ENCODE data around the gene RNU5B-1. TPM values are rescaled to one million over a fixed set of nuclear protein-coding genes. Genes with fewer than 3 reads are reported as not detected.

Gene RNU5B-1
- total and polyA plus RNA-seq, 9 of the 15 experiments (the other 6 are each of a cell fraction or from before 2014, with no cell fraction given), result 14.2 TPM; not detected in 8

GRCh38 chr15:65302061-65302460 is 2.4 kb upstream of the RNU5B-1 start:
- Histone ChIP-seq H3K4me3 (no peak overlapping the region), H3K36me3 (ENCODE audit: control insufficient read depth, insufficient read depth, low read length) (no peaks in the 10 kb centered on the region), H3K79me2 (ENCODE audit: control insufficient read depth, insufficient read depth, low read length) (no peaks in the 10 kb centered on the region), H2AFZ (ENCODE audit: low read depth, low read length) (no peak overlapping the region), H4K20me1 (replicated peaks; ENCODE audit: control insufficient read depth, insufficient read depth, low read length) (no peaks in the 10 kb centered on the region), H3K27ac (ENCODE audit: extremely low read depth, low read depth, low read length) (no peak overlapping the region), H3K9me3 (replicated peaks; ENCODE audit: control insufficient read depth, insufficient read depth, low read depth, low read length) (peaks cover 2% of the 10 kb centered on the region; the same call in 1 of the 2 replicates), H3K9me1 (ENCODE audit: control insufficient read depth, insufficient read depth, low read length) (no peaks in the 10 kb centered on the region), H3K9ac (ENCODE audit: insufficient read depth in 1 of 2, low read depth in 2 of 2, low read length in 2 of 2) (no peak overlapping the region), H3K4me1 (replicated peaks in 1 of 2; ENCODE audit: control insufficient read depth in 2 of 2, insufficient read depth in 2 of 2, low read length in 2 of 2) (peaks cover 18 to 19% of the 10 kb centered on the region in 2 experiments), H3K4me2 (ENCODE audit: insufficient read depth, low read length) (no peak overlapping the region), H3K27me3 (ENCODE audit: control insufficient read depth in 2 of 2, insufficient read depth in 2 of 2, low read length in 2 of 2) (no peaks in the 10 kb centered on the region)
- FAIRE-seq, result no peak
- DNase-seq (ENCODE audit: extremely low read depth in 1 of 4, low spot score in 3 of 4), result peak in 1 of 4 experiments; percentile 2
- POLR2A ChIA-PET, result no interaction called here
- BruUV-seq (replicated peaks), result no TSS peak
- TF ChIP-seq, protein P1, sequence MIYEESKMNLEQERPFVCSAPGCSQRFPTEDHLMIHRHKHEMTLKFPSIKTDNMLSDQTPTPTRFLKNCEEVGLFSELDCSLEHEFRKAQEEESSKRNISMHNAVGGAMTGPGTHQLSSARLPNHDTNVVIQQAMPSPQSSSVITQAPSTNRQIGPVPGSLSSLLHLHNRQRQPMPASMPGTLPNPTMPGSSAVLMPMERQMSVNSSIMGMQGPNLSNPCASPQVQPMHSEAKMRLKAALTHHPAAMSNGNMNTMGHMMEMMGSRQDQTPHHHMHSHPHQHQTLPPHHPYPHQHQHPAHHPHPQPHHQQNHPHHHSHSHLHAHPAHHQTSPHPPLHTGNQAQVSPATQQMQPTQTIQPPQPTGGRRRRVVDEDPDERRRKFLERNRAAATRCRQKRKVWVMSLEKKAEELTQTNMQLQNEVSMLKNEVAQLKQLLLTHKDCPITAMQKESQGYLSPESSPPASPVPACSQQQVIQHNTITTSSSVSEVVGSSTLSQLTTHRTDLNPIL (CRISPR knock-in tag; IDR thresholded peaks at IDR 0.05), result no peak
- TF ChIP-seq, protein P2, sequence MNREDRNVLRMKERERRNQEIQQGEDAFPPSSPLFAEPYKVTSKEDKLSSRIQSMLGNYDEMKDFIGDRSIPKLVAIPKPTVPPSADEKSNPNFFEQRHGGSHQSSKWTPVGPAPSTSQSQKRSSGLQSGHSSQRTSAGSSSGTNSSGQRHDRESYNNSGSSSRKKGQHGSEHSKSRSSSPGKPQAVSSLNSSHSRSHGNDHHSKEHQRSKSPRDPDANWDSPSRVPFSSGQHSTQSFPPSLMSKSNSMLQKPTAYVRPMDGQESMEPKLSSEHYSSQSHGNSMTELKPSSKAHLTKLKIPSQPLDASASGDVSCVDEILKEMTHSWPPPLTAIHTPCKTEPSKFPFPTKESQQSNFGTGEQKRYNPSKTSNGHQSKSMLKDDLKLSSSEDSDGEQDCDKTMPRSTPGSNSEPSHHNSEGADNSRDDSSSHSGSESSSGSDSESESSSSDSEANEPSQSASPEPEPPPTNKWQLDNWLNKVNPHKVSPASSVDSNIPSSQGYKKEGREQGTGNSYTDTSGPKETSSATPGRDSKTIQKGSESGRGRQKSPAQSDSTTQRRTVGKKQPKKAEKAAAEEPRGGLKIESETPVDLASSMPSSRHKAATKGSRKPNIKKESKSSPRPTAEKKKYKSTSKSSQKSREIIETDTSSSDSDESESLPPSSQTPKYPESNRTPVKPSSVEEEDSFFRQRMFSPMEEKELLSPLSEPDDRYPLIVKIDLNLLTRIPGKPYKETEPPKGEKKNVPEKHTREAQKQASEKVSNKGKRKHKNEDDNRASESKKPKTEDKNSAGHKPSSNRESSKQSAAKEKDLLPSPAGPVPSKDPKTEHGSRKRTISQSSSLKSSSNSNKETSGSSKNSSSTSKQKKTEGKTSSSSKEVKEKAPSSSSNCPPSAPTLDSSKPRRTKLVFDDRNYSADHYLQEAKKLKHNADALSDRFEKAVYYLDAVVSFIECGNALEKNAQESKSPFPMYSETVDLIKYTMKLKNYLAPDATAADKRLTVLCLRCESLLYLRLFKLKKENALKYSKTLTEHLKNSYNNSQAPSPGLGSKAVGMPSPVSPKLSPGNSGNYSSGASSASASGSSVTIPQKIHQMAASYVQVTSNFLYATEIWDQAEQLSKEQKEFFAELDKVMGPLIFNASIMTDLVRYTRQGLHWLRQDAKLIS (CRISPR knock-in tag; IDR thresholded peaks at IDR 0.05), result no peak
- TF ChIP-seq DDX20 (tag; IDR thresholded peaks at IDR 0.05; ENCODE audit: low read depth) (no peak), ZNF696 (CRISPR knock-in tag; conservative IDR thresholded peaks at IDR 0.05) (no peak), KAT7 (CRISPR knock-in tag; IDR thresholded peaks at IDR 0.05; ENCODE audit: borderline replicate concordance) (no peak), TAF9B (IDR thresholded peaks at IDR 0.05; ENCODE audit: partially characterized antibody) (no peak), ZNF174 (CRISPR knock-in tag; IDR thresholded peaks at IDR 0.05) (no peak), ZBTB33 (CRISPR knock-in tag; IDR thresholded peaks at IDR 0.05) (no peak), NONO (IDR thresholded peaks at IDR 0.05; ENCODE audit: low read depth in 2 of 2, low read length in 1 of 2) (no peak), ZNF778 (CRISPR knock-in tag; IDR thresholded peaks at IDR 0.05) (no peak), HDGF (IDR thresholded peaks at IDR 0.05) (no peak), TEAD4 (IDR thresholded peaks at IDR 0.05; ENCODE audit: low read length) (no peak), TEAD4 (CRISPR knock-in tag; IDR thresholded peaks at IDR 0.05; ENCODE audit: borderline replicate concordance) (no peak), CAMTA2 (CRISPR knock-in tag; conservative IDR thresholded peaks at IDR 0.05) (no peak), ILF3 (IDR thresholded peaks at IDR 0.05; ENCODE audit: borderline replicate concordance) (no peak), ELK3 (CRISPR knock-in tag; IDR thresholded peaks at IDR 0.05) (no peak)
- CTCF ChIA-PET (ENCODE audit: low intra/inter-chr PET ratio), result no interaction called here
- WGBS (ENCODE audit: insufficient coverage, low coverage, missing lambda C conversion rate), result 95% methylated on average over 7 of the region's 24 CpGs
- no peak for ATAC-seq
- intact Hi-C loops (cut with micrococcal nuclease) (loop anchor here (5.0 kb wide), 1 partner anchor 250 kb away; no protein-coding TSS in a partner anchor), in situ Hi-C loops (cut with MboI) (no loop called here)

Measured in K562 (cell line).